GM19099 (cell line): Measurements from ENCODE around the gene GRM3.

ENCODE experiments used
- POLR2A ChIP-seq: IDR thresholded peaks from 3 replicates; pipeline ENCODE4 v1.6.1; 2011; ENCODE audit warnings: low read depth; ENCODE audit not compliant: insufficient read length; ENCODE audit errors: extremely low read depth

GRM3 gene

GRCh38 chr7:86898171-86898570, 254.5 kb downstream of the GRM3 start:
- no peak for TF ChIP-seq POLR2A

GRCh38 chr7:86900886-86901285, 257.2 kb downstream of the GRM3 start:
- TF ChIP-seq POLR2A = no peak

GRCh38 chr7:86904949-86905834, 261.5 kb downstream of the GRM3 start:
- no peak for TF ChIP-seq POLR2A

- TF ChIP-seq POLR2A = no peak
Observed at GRCh38 chr7:86908948-86909347, 265.2 kb downstream of the GRM3 start.

- TF ChIP-seq POLR2A = no peak
Observed at GRCh38 chr7:86911659-86912058, 267.9 kb downstream of the GRM3 start.

GRCh38 chr7:86913709-86914108, 270.0 kb downstream of the GRM3 start:
- no peak for TF ChIP-seq POLR2A
